ENCODE measurements around the gene TBK1. TPM values are rescaled to one million over a fixed set of nuclear protein-coding genes. Genes with fewer than 3 reads are reported as not detected.
"Not testable (repeated sequence)": the region's sequence is repeated elsewhere in the genome, so short reads cannot be mapped to it uniquely, and the experiment has no call there.

The TBK1 gene
- total RNA-seq, 4 donors from 2014 or later: 15.3 to 27.5 (median 19.9) TPM

GRCh38 chr12:64522316-64522715, 70.4 kb downstream of the TBK1 start:
- WGBS: 16% methylated on average over 5 of the region's 5 CpGs
- Histone ChIP-seq H3K4me1 (no peaks in the 10 kb centered on the region), H3K27ac (no peak overlapping the region), H3K36me3 (no peaks in the 10 kb centered on the region), H3K27me3 (no peaks in the 10 kb centered on the region), H3K4me3 (no peak overlapping the region), H3K9me3 (no peaks in the 10 kb centered on the region)
- no peak for TF ChIP-seq POLR2AphosphoS5 (IDR thresholded peaks at IDR 0.05)
- TF ChIP-seq POLR2A (IDR thresholded peaks at IDR 0.05): no peak
- no peak for TF ChIP-seq EP300 (IDR thresholded peaks at IDR 0.05)
- no peak for TF ChIP-seq CTCF (IDR thresholded peaks at IDR 0.05)
- DNase-seq (ENCODE audit: low spot score in 2 of 2): no peak

DNA sequence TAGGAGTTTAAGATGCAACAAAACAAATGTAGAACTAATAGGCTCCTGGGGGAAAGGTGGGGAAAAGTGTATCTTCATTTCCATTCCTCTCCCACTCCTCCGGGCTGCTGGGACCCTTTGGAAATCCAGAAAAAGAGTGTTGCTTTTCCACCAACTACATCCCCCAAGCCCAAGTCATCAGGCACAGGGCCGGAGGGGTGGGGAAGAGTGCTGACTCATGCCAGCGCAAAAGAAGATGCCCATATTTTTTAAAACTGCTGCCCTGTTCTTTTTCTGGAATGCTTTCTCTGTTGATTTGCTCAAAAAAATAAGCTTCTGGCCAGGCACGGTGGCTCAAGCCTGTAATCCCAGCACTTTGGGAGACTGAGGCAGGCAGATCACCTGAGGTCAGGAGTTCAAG, 70.9 kb downstream of the TBK1 start:
- Histone ChIP-seq H3K27me3 (no peaks in the 10 kb centered on the region), H3K27ac (no peak overlapping the region), H3K9me3 (no peaks in the 10 kb centered on the region), H3K4me1 (no peaks in the 10 kb centered on the region), H3K4me3 (no peak overlapping the region), H3K36me3 (no peaks in the 10 kb centered on the region)
- TF ChIP-seq CTCF (IDR thresholded peaks at IDR 0.05) (no peak), POLR2AphosphoS5 (IDR thresholded peaks at IDR 0.05) (no peak), POLR2A (IDR thresholded peaks at IDR 0.05) (no peak), EP300 (IDR thresholded peaks at IDR 0.05) (no peak)
- no peak for DNase-seq (ENCODE audit: low spot score in 2 of 2)
- 53% methylated on average over 4 of the region's 4 CpGs for WGBS

GRCh38 chr12:64523565-64524444, 71.9 kb downstream of the TBK1 start:
- not testable (repeated sequence) for DNase-seq (ENCODE audit: low spot score in 2 of 2); H3K4me3 ChIP-seq; H3K36me3 ChIP-seq; H3K4me1 ChIP-seq; H3K27me3 ChIP-seq; H3K9me3 ChIP-seq; H3K27ac ChIP-seq
- 87% methylated on average over 11 of the region's 11 CpGs for WGBS

DNA sequence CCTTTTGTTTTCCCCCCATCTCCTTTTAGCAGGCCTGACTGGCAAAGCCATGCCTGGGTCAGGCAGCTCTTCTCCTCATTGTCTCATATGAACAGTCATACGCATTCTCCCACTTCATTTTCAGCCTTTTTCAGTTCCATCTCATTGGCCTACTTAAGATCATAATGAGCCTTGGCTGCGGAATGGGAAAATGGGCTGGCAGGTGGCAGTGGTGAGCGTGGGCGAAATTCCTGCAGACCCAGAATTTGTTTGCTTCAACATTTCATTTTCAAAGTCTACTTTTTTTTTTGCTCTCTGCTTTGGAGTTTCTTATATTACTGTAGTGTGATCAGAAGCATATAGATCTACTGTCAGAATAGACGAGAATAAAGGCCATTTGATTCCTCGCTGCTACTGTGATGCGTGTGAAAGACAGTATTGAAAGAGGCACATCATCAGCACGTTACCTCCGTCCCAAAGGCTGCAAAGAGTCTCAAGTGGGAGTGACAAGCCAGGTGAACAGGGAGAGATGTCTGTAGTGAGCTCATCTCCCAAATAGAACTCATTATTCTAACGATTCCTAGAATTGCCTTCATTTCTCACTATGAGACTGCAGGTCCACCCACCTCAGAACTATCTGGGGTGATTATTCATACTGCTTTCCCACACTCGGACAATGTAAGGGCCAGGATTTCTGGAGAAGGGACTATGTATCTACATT, 73.7 kb downstream of the TBK1 start:
- no peak overlapping the region for H3K27ac ChIP-seq
- H3K4me3 ChIP-seq: no peak overlapping the region
- H3K9me3 ChIP-seq: no peaks in the 10 kb centered on the region
- no peaks in the 10 kb centered on the region for H3K36me3 ChIP-seq
- no peaks in the 10 kb centered on the region for H3K4me1 ChIP-seq
- TF ChIP-seq EP300 (IDR thresholded peaks at IDR 0.05) (no peak), POLR2A (IDR thresholded peaks at IDR 0.05) (no peak), CTCF (IDR thresholded peaks at IDR 0.05) (no peak), POLR2AphosphoS5 (IDR thresholded peaks at IDR 0.05) (no peak)
- WGBS: 88% methylated on average over 11 of the region's 11 CpGs
- DNase-seq (ENCODE audit: low spot score in 2 of 2): no peak
- no peaks in the 10 kb centered on the region for H3K27me3 ChIP-seq

- 52% methylated on average over 2 of the region's 2 CpGs for WGBS
Observed at GRCh38 chr12:64526859-64527258, 74.9 kb downstream of the TBK1 start.

More at GRCh38 chr12:64526859-64527258, 74.9 kb downstream of the TBK1 start:
- Histone ChIP-seq H3K4me1 (no peaks in the 10 kb centered on the region), H3K27me3 (no peaks in the 10 kb centered on the region), H3K4me3 (no peak overlapping the region), H3K27ac (no peak overlapping the region), H3K9me3 (no peaks in the 10 kb centered on the region), H3K36me3 (no peaks in the 10 kb centered on the region)
- DNase-seq (ENCODE audit: low spot score in 2 of 2): no peak
- TF ChIP-seq POLR2A (IDR thresholded peaks at IDR 0.05): no peak
- no peak for TF ChIP-seq CTCF (IDR thresholded peaks at IDR 0.05)
- no peak for TF ChIP-seq POLR2AphosphoS5 (IDR thresholded peaks at IDR 0.05)
- no peak for TF ChIP-seq EP300 (IDR thresholded peaks at IDR 0.05)
